Brain microvascular endothelial cell (primary cell): Measurements from ENCODE around the gene ZNF578.
"Not testable (repeated sequence)": the region's sequence is repeated elsewhere in the genome, so short reads cannot be mapped to it uniquely, and the experiment has no call there.

Source experiments
- DNase-seq: peaks from one replicate; pipeline ENCODE4 v3.0.0-alpha.2; 2020
- H3K27ac ChIP-seq: fragments of 250-450 bp; sonication (Bioruptor Pico); 2 replicates; pipeline ENCODE4 v1.5.1; 2020; ENCODE audit warnings: mild to moderate bottlenecking, moderate library complexity
- H3K27me3 ChIP-seq: fragments of 250-450 bp; sonication (Bioruptor Pico); replicated peaks from 2 replicates; pipeline ENCODE4 v1.5.1; 2020; ENCODE audit warnings: mild to moderate bottlenecking
- H3K36me3 ChIP-seq: fragments of 250-450 bp; sonication (Bioruptor Pico); replicated peaks from 2 replicates; pipeline ENCODE4 v1.5.1; 2020; ENCODE audit warnings: mild to moderate bottlenecking
- H3K4me3 ChIP-seq: 2 replicates; pipeline ENCODE4 v1.5.1; 2011; ENCODE audit warnings: low read depth, mild to moderate bottlenecking, control low read depth, low read length, moderate library complexity
- CTCF ChIP-seq: IDR thresholded peaks from 2 replicates; pipeline ENCODE4 v1.5.1; 2011; ENCODE audit warnings: low read depth, mild to moderate bottlenecking, moderate library complexity, low read length, control low read depth, inconsistent platforms; ENCODE audit errors: missing control alignments
- in situ Hi-C: cut with HindIII; loops from 2 replicates; pipeline ENCODE4 v1.10.0; 2017; ENCODE audit warnings: low sequenced_read_pairs, low pct_ligation_motif_present

Gene ZNF578

GRCh38 chr19:52557231-52557995, 104.1 kb downstream of the ZNF578 start:
- Histone ChIP-seq H3K27ac (no peak overlapping the region), H3K4me3 (no peak overlapping the region), H3K27me3 (no peaks in the 10 kb centered on the region), H3K36me3 (peaks cover 35% of the 10 kb centered on the region)
- no peak for DNase-seq
- no peak for TF ChIP-seq CTCF
- in situ Hi-C loops: no loop called here

- H3K27ac ChIP-seq, H3K27me3 ChIP-seq, DNase-seq, in situ Hi-C loops, H3K4me3 ChIP-seq: not testable (repeated sequence)
- peaks cover 28% of the 10 kb centered on the region for H3K36me3 ChIP-seq
These were observed 105.5 kb downstream of the ZNF578 start for GRCh38 chr19:52558732-52559445.

GRCh38 chr19:52561611-52562010, 108.3 kb downstream of the ZNF578 start:
- H3K36me3 ChIP-seq: peaks cover 14% of the 10 kb centered on the region
- DNase-seq, in situ Hi-C loops: not testable (repeated sequence)

More at GRCh38 chr19:52561611-52562010, 108.3 kb downstream of the ZNF578 start:
- not testable (repeated sequence) for H3K4me3 ChIP-seq, H3K27me3 ChIP-seq, H3K27ac ChIP-seq
